NCI-H2107 (cell line): ENCODE results near the gene BAHCC1.

Experiments used
- DNase-seq: peaks from one replicate; lab custom pipeline; 2025; lab: John Stamatoyannopoulos, UW

BAHCC1 gene

GRCh38 chr17:81443269-81443668 is 48.0 kb downstream of the BAHCC1 start:
- no peak for DNase-seq

- DNase-seq, result no peak
These were observed 49.5 kb downstream of the BAHCC1 start for GRCh38 chr17:81444610-81445339.

GRCh38 chr17:81445642-81446503 is 50.6 kb downstream of the BAHCC1 start:
- DNase-seq, result no peak

GRCh38 chr17:81447331-81447933 is 52.2 kb downstream of the BAHCC1 start:
- no peak for DNase-seq

DNA sequence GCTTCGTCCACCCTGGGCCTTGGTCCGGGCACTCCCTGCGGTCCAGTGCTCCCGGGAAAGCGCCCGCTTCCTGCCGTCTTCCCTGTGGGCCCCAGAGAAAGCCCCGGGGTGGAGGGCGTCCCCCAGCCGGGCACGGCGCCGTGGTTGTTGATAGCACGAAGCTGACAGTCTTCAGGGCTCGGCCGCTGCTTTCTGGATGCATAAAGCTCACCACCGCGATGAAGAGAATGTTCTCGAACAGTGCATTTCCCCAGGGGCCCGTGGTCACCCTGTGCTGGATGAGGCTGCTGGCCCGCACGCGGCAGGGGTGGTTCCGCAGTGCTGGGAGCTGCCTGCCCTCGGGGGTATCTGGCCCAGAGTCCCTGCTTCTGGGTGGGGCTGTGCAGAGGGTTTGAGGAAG is 53.2 kb downstream of the BAHCC1 start:
- DNase-seq, result no peak

GRCh38 chr17:81448950-81449349 is 53.7 kb downstream of the BAHCC1 start:
- no peak for DNase-seq

DNA sequence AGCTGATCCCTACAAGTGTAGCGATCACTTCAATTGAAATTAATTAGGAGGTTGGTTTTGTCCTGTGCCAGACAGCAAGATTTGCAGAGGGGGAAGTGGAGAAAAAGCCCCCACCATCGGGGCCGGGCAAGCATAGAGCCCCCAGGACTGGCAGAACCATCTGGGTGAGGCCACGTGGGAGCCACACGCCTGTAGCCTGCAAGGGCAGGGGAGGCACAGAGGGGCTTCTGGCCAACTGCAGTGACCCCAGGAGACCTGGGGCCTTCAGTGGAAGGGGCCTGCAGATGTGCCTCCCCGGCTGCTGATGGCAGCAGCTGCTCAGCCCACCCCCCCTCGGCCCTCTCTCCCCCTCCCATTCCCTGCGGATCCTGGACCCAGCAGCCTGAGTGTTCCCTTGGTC is 54.1 kb downstream of the BAHCC1 start:
- DNase-seq, result no peak

- DNase-seq, result no peak
These were observed 56.6 kb downstream of the BAHCC1 start for GRCh38 chr17:81451823-81452222.

GRCh38 chr17:81452551-81452950 is 57.3 kb downstream of the BAHCC1 start:
- DNase-seq, result no peak

GRCh38 chr17:81453076-81453475 is 57.8 kb downstream of the BAHCC1 start:
- DNase-seq, result peak; percentile 82

DNA sequence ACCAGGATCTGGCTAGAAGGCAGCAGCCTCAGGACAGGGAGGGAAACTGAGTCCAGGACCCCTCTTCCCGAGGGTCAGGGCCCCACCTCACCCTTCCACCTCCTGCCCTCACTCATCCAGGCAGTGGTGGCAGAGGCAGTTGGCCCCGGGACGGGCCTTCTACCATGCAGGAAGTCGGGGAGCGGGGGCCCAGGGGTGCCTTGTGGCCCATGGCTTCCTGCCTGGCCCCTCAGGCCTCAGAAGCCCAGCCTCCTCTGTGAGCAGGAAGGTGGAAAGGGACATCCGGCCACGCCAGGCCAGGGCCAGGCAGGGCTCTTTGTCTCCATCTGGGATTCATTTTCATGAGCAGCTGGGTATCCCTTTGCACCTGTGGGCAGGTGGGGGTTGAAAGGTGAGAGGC is 58.5 kb downstream of the BAHCC1 start:
- DNase-seq, result no peak

GRCh38 chr17:81454473-81454872 is 59.2 kb downstream of the BAHCC1 start:
- DNase-seq, result no peak

DNA sequence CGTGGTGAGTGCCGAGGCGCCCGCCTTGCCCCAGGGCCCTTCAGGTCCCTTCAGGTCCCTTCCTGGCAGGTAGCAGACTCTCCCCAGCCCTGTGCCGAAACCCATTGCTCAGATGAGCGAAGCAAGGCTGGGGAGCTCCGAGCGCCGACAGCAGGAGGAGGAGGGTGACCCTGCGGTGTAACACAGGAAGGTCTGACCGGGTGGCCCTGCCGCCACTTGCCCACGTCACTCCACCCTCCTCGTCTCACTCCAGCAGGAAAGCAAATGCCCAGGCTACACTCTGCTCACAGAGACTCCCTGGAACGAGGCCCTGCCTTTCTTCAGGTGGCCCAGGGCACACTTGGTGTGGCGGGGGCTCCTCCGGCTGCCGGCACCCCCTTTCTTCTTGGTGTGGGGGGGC is 60.1 kb downstream of the BAHCC1 start:
- no peak for DNase-seq

DNA sequence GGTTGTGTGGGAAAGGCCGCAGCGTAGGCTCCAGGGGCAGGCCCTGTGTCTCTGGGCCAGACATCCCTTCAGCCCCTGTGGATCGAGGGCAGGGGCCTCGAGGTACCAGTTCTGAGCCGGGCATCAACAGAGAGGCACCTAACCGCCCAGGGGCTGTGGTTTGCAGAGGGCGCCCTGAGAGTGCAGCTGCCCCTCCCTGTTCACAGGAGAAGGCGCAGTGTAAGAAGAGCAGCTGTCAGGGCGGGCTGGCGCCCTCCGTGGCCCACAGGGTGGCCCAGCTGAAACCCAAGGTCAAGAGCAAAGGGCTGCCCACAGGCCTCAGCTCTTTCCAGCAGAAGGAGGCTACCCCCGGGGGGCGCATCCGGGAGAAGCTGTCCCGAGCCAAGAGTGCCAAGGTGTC is 60.8 kb downstream of the BAHCC1 start:
- no peak for DNase-seq

DNA sequence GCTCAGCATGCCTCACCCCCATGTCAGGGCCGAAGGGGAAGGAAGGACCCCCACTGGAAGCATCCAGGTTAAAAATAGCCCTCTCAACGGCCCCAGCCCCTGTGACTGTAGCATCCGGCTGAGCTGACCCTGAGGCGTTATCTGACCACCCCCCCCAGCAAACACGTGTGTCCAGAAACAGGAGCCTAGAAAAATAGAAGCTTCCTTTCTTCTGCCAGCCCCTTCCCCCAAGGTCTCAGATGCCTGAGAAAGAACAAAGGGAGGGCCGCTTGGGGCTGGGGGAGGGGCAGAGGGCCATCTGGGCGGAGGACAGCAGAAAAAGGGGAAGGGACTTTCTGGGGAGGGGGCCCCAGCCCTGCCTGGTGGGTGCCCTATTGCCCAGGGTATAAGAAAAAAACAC is 61.5 kb downstream of the BAHCC1 start:
- no peak for DNase-seq

DNA sequence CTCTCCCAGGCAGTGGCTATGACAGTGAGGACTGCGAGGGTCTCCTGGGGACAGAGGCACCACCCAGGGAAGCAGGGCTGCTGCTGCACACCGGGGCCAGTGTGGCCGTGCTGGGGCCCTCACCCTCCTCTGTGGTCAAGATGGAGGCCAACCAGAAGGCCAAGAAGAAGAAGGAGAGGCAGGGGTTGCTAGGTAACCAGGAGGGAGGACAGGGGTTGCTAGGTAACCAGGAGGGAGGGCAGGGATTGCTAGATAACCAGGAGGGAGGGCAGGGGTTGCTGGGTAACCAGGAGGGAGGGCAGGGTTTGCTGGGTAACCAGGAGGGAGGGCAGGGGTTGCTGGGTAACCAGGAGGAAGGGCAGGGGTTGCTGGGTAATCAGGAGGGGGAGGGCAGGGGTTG is 62.1 kb downstream of the BAHCC1 start:
- no peak for DNase-seq

- no peak for DNase-seq
These were observed 62.8 kb downstream of the BAHCC1 start for GRCh38 chr17:81457917-81458555.

GRCh38 chr17:81458628-81459027 is 63.4 kb downstream of the BAHCC1 start:
- no peak for DNase-seq

DNA sequence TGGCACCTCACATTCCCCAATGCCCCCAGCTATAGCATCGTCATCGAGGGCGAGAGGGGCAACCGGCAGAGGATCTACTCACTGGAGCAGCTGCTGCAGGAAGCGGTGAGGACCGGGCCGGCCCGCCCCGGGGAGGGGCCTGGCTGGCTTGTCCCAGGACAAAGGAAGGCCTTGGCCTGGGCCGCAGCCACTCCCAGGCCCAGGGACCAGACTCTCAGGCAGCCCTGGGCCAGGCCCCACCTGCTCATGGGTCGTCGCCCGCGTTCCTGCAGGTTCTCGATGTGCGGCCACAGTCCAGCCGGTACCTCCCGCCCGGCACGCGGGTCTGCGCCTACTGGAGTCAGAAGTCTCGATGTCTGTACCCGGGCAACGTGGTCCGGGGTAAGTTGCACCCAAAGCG is 64.0 kb downstream of the BAHCC1 start:
- DNase-seq, result no peak

DNA sequence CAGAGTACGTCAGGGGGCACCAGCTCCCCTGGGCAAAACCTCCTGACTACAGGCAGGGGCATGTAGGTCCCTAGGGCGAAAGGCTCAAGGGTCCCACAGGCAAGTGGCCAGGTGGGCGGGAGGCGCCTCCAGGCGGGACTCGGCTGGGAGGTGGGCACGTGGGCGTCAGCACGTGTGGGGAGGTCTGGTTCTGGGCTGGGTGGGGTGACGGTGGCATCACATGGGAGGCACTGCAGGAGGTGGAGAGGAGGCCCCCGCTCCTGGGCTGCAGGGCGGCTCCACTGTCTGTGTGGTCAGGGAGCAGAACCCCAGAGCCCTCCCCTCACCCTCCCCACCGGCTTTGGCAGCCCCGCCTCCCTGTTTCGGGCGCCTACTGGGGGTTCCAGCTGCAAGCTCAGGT is 64.6 kb downstream of the BAHCC1 start:
- DNase-seq, result no peak

- DNase-seq, result no peak
These were observed 65.7 kb downstream of the BAHCC1 start for GRCh38 chr17:81460856-81461460.
